H9 (cell line): ENCODE data around the gene CHMP1A. TPM values are rescaled to one million over a fixed set of nuclear protein-coding genes. Genes with fewer than 3 reads are reported as not detected.

Source experiments
- DNase-seq: peaks from one replicate; pipeline ENCODE4 v3.0.0-alpha.2; 2017
- H2AFZ ChIP-seq: one replicate; pipeline ENCODE4 v1.6.1; 2013; ENCODE audit warnings: mild to moderate bottlenecking, low read length, control low read depth, moderate library complexity
- H2AK5ac ChIP-seq: 2 replicates; pipeline ENCODE4 v1.6.1; 2013; ENCODE audit warnings: low read length, control low read depth, mixed read lengths; ENCODE audit not compliant: insufficient read length
- H2BK120ac ChIP-seq: one replicate; pipeline ENCODE4 v1.6.1; 2013; ENCODE audit warnings: low read depth, mild to moderate bottlenecking, low read length, control low read depth, inconsistent platforms; ENCODE audit not compliant: poor library complexity, severe bottlenecking
- H2BK12ac ChIP-seq: 2 replicates; pipeline ENCODE4 v1.6.1; 2013; ENCODE audit warnings: low read length, control low read depth, mixed read lengths, low read depth; ENCODE audit not compliant: insufficient read length
- H2BK15ac ChIP-seq: 2 replicates; pipeline ENCODE4 v1.6.1; 2013; ENCODE audit warnings: low read depth, low read length, control low read depth
- H2BK20ac ChIP-seq: one replicate; pipeline ENCODE4 v1.6.1; 2013; ENCODE audit warnings: low read depth, mild to moderate bottlenecking, low read length, control low read depth, inconsistent platforms; ENCODE audit not compliant: poor library complexity, severe bottlenecking
- H2BK5ac ChIP-seq: 2 replicates; pipeline ENCODE4 v1.6.1; 2013; ENCODE audit warnings: low read length, control low read depth, mixed read lengths; ENCODE audit not compliant: insufficient read length
- H3K14ac ChIP-seq: 2 replicates; pipeline ENCODE4 v1.6.1; 2013; ENCODE audit warnings: low read length, control low read depth; ENCODE audit not compliant: insufficient read depth
- H3K18ac ChIP-seq: 2 replicates; pipeline ENCODE4 v1.6.1; 2013; ENCODE audit warnings: low read depth, mild to moderate bottlenecking, mixed read lengths, low read length, control low read depth; ENCODE audit not compliant: insufficient read length
- H3K23ac ChIP-seq: 2 replicates; pipeline ENCODE4 v1.6.1; 2013; ENCODE audit warnings: low read length, control low read depth, mixed read lengths, low read depth; ENCODE audit not compliant: insufficient read length
- H3K23me2 ChIP-seq: 2 replicates; pipeline ENCODE4 v1.6.1; 2013; ENCODE audit warnings: low read depth, mild to moderate bottlenecking, mixed read lengths, low read length, control low read depth; ENCODE audit not compliant: insufficient read length, poor library complexity, severe bottlenecking
- H3K27ac ChIP-seq: 2 replicates; pipeline ENCODE4 v1.5.1; 2013; ENCODE audit warnings: low read length, control low read depth, mixed read lengths, low read depth; ENCODE audit not compliant: insufficient read length
- H3K27me3 ChIP-seq: 2 replicates; pipeline ENCODE4 v1.6.1; 2013; ENCODE audit warnings: low read length, control low read depth, inconsistent platforms; ENCODE audit not compliant: insufficient read depth
- H3K4ac ChIP-seq: 2 replicates; pipeline ENCODE4 v1.6.1; 2013; ENCODE audit warnings: low read depth, mild to moderate bottlenecking, control low read depth, inconsistent platforms, low read length, moderate library complexity
- H3K4me1 ChIP-seq: 2 replicates; pipeline ENCODE4 v1.6.1; 2013; ENCODE audit warnings: low read length, control low read depth, inconsistent platforms; ENCODE audit not compliant: insufficient read depth
- H3K4me2 ChIP-seq: 2 replicates; pipeline ENCODE4 v1.6.1; 2013; ENCODE audit warnings: low read length, control low read depth, mixed read lengths; ENCODE audit not compliant: insufficient read length, insufficient read depth
- H3K56ac ChIP-seq: 2 replicates; pipeline ENCODE4 v1.6.1; 2013; ENCODE audit warnings: low read depth, mild to moderate bottlenecking, mixed read lengths, low read length, control low read depth; ENCODE audit not compliant: insufficient read length
- H3K79me1 ChIP-seq: 2 replicates; pipeline ENCODE4 v1.6.1; 2013; ENCODE audit warnings: low read depth, mild to moderate bottlenecking, moderate library complexity, low read length, control low read depth, inconsistent platforms; ENCODE audit not compliant: insufficient read depth, poor library complexity, severe bottlenecking
- H3K79me2 ChIP-seq: 2 replicates; pipeline ENCODE4 v1.6.1; 2013; ENCODE audit warnings: low read length, control low read depth, inconsistent platforms; ENCODE audit not compliant: insufficient read depth
- H3K9ac ChIP-seq: 2 replicates; pipeline ENCODE4 v1.6.1; 2013; ENCODE audit warnings: low read length, control low read depth, mixed read lengths; ENCODE audit not compliant: insufficient read length; ENCODE audit errors: extremely low read depth
- H3K9me3 ChIP-seq: one replicate; pipeline ENCODE4 v1.6.1; 2013; ENCODE audit warnings: low read depth, low read length, inconsistent platforms; ENCODE audit not compliant: control insufficient read depth
- H3T11ph ChIP-seq: one replicate; pipeline ENCODE4 v1.6.1; 2013; ENCODE audit warnings: mild to moderate bottlenecking, low read length, control low read depth, inconsistent platforms
- H4K20me1 ChIP-seq: one replicate; pipeline ENCODE4 v1.6.1; 2013; ENCODE audit not compliant: control insufficient read depth, insufficient read length, insufficient read depth
- H4K5ac ChIP-seq: 2 replicates; pipeline ENCODE4 v1.6.1; 2013; ENCODE audit warnings: low read depth, mild to moderate bottlenecking, mixed read lengths, low read length, control low read depth; ENCODE audit not compliant: insufficient read length
- H4K8ac ChIP-seq: replicated peaks from 2 replicates; pipeline ENCODE4 v1.6.1; 2013; ENCODE audit warnings: low read length, control low read depth, mixed read lengths, low read depth; ENCODE audit not compliant: insufficient read length
- H4K91ac ChIP-seq: 2 replicates; pipeline ENCODE4 v1.6.1; 2013; ENCODE audit warnings: low read depth, mild to moderate bottlenecking, moderate library complexity, mixed read lengths, low read length, control low read depth; ENCODE audit not compliant: insufficient read length
- H3K27ac Mint-ChIP-seq, 3 experiments: 2 replicates in 2 of 3; 3 replicates in 1 of 3; pipeline ENCODE4 v1.8.0; 2020 to 2021; ENCODE audit warnings: mixed read lengths in 3 of 3, mild to moderate bottlenecking in 1 of 3, moderate library complexity in 1 of 3
- H3K27me3 Mint-ChIP-seq: 2 replicates; pipeline ENCODE4 v1.8.0; 2021; ENCODE audit warnings: low read depth, mild to moderate bottlenecking, moderate library complexity, mixed read lengths
- H3K36me3 Mint-ChIP-seq, 3 experiments: 2 replicates in 2 of 3; 3 replicates in 1 of 3; pipeline ENCODE4 v1.8.0; 2020 to 2021; ENCODE audit warnings: low read depth in 3 of 3, mixed read lengths in 3 of 3; ENCODE audit not compliant: insufficient read depth in 1 of 3
- H3K4me1 Mint-ChIP-seq, 2 experiments: 2 replicates each; pipeline ENCODE4 v1.8.0; 2020; ENCODE audit warnings: mixed read lengths in 2 of 2
- H3K4me3 Mint-ChIP-seq, 2 experiments: 2 replicates in 1 of 2; 3 replicates in 1 of 2; pipeline ENCODE4 v1.8.0; 2020 to 2021; ENCODE audit warnings: mild to moderate bottlenecking in 2 of 2, mixed read lengths in 2 of 2, moderate library complexity in 1 of 2
- H3K9me3 Mint-ChIP-seq, 2 experiments: 2 replicates in 1 of 2; 3 replicates in 1 of 2; pipeline ENCODE4 v1.8.0; 2020; ENCODE audit warnings: mild to moderate bottlenecking in 2 of 2, mixed read lengths in 2 of 2, moderate library complexity in 1 of 2
- WGBS: extraction: QIAGEN DNeasy Blood & Tissue Kit; methylation state at CpG from one replicate; pipeline ENCODE4 v1.1.7; 2013; ENCODE audit warnings: missing lambda C conversion rate, low lambda C conversion rate, mixed read lengths; ENCODE audit not compliant: insufficient read length; ENCODE audit errors: extremely low coverage; 5-methylcytosine and 5-hydroxymethylcytosine counted together
- total RNA-seq: library from RNA; stranded (reverse); gene quantifications from 2 replicates; pipeline ENCODE4 v1.2.1, GENCODE V29; 2021
- TF ChIP-seq, protein P1 (sequence below): fragments of 200-600 bp; sonication (generic); conservative IDR thresholded peaks from 3 replicates; pipeline ENCODE4 v1.8.0; 2021; ENCODE audit warnings: antibody characterized with exemption, mild to moderate bottlenecking

The CHMP1A gene
- total RNA-seq, 1 experiment from 2014 or later: 89.6 TPM

DNA sequence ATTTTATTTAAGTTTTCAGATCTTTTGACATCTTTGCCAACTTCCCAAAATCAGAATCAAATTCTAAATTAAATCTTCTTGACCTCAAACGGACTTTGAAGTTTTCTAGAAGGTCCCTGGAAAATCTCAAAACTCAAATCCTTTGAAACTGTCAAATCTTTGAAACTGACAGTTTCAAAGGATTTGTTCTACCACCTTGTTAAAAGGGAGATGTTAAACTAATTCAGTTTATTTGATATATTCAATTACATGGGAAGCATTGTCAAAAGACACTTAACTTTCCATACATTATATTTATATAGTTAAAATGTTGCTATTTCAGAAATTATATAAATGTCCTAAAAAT is 47.4 kb downstream of the CHMP1A start:
- no peaks in the 10 kb centered on the region for H4K20me1 ChIP-seq
- peaks cover 3% of the 10 kb centered on the region; the same call in 1 of the 2 replicates for H3K27me3 Mint-ChIP-seq
- H3K23me2 ChIP-seq: peaks cover 2% of the 10 kb centered on the region

More for the DNA sequence above, 47.4 kb downstream of the CHMP1A start:
- Histone ChIP-seq H3K18ac (no peak overlapping the region), H3K14ac (no peak overlapping the region), H3K4me2 (no peak overlapping the region), H3K27me3 (no peaks in the 10 kb centered on the region), H2AFZ (no peak overlapping the region), H2AK5ac (no peak overlapping the region), H3K79me1 (no peaks in the 10 kb centered on the region), H4K5ac (no peak overlapping the region), H3K23ac (no peak overlapping the region), H4K8ac (no peak overlapping the region), H2BK20ac (no peak overlapping the region), H2BK120ac (no peak overlapping the region), H4K91ac (no peak overlapping the region), H3K79me2 (no peaks in the 10 kb centered on the region), H3K9me3 (no peaks in the 10 kb centered on the region), H2BK5ac (no peak overlapping the region), H3K27ac (no peak overlapping the region), H2BK15ac (no peak overlapping the region), H3K9ac (no peak overlapping the region), H3K56ac (no peak overlapping the region), H3T11ph (no peak overlapping the region), H3K4ac (no peak overlapping the region), H2BK12ac (no peak overlapping the region), H3K4me1 (no peaks in the 10 kb centered on the region; the same call in 1 of the 2 replicates)
- DNase-seq: no peak
- TF ChIP-seq, protein P1, sequence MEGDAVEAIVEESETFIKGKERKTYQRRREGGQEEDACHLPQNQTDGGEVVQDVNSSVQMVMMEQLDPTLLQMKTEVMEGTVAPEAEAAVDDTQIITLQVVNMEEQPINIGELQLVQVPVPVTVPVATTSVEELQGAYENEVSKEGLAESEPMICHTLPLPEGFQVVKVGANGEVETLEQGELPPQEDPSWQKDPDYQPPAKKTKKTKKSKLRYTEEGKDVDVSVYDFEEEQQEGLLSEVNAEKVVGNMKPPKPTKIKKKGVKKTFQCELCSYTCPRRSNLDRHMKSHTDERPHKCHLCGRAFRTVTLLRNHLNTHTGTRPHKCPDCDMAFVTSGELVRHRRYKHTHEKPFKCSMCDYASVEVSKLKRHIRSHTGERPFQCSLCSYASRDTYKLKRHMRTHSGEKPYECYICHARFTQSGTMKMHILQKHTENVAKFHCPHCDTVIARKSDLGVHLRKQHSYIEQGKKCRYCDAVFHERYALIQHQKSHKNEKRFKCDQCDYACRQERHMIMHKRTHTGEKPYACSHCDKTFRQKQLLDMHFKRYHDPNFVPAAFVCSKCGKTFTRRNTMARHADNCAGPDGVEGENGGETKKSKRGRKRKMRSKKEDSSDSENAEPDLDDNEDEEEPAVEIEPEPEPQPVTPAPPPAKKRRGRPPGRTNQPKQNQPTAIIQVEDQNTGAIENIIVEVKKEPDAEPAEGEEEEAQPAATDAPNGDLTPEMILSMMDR: no peak
- H3K9me3 Mint-ChIP-seq: no peaks in the 10 kb centered on the region; a peak in 1 of 5 replicates
- no peak overlapping the region for H3K4me3 Mint-ChIP-seq
- no peak overlapping the region for H3K27ac Mint-ChIP-seq
- H3K36me3 Mint-ChIP-seq: peaks cover 0 to 2% (median 0%) of the 10 kb centered on the region in 3 experiments; a peak in 1 of 7 replicates
- no CpG with 5 or more reads among the region's 1 CpG for WGBS
- H3K4me1 Mint-ChIP-seq: peaks cover 6 to 11% of the 10 kb centered on the region in 2 experiments
